H1 (cell line): Measurements from ENCODE around the gene IFITM10. TPM values are rescaled to one million over a fixed set of nuclear protein-coding genes. Genes with fewer than 3 reads are reported as not detected.

Experiments
- CTCF ChIA-PET: fragments of 300-600 bp; sonication (Branson Sonifier 250); formaldehyde crosslinking; loops from one replicate; lab custom pipeline; 2021; ENCODE audit not compliant: partially characterized antibody; lab: Charles Lee
- POLR2A ChIA-PET: fragments of 300-600 bp; sonication (Branson Sonifier 250); formaldehyde crosslinking; loops from one replicate; lab custom pipeline; 2021; ENCODE audit warnings: inconsistent platforms; ENCODE audit not compliant: partially characterized antibody; lab: Charles Lee
- DNase-seq, 2 experiments: peaks; one replicate each; pipeline versions ENCODE4 v3.0.0 to v3.0.0-alpha.2; 2010 to 2022; ENCODE audit warnings: low spot score in 2 of 2, low read depth in 1 of 2, mixed read lengths in 1 of 2
- FAIRE-seq: peaks from 2 replicates; lab custom pipeline; 2011; peaks lifted over from hg19 to GRCh38; lab: Jason Lieb, UNC
- H2AFZ ChIP-seq: 2 replicates; pipeline ENCODE4 v1.8.1; 2012; ENCODE audit warnings: low read length, inconsistent platforms
- H2AK5ac ChIP-seq: 2 replicates; pipeline ENCODE4 v1.6.1; 2013; ENCODE audit warnings: low read depth, low read length
- H2BK120ac ChIP-seq: replicated peaks from 2 replicates; pipeline ENCODE3; 2013; ENCODE audit warnings: low read depth, low read length, inconsistent platforms
- H2BK12ac ChIP-seq: 2 replicates; pipeline ENCODE4 v1.6.1; 2013; ENCODE audit warnings: low read depth, low read length
- H2BK15ac ChIP-seq: 2 replicates; pipeline ENCODE4 v1.6.1; 2013; ENCODE audit warnings: low read length
- H2BK20ac ChIP-seq: 2 replicates; pipeline ENCODE4 v1.6.1; 2013; ENCODE audit warnings: low read length
- H2BK5ac ChIP-seq: 2 replicates; pipeline ENCODE4 v1.6.1; 2013; ENCODE audit warnings: low read depth, low read length
- H3K14ac ChIP-seq: 2 replicates; pipeline ENCODE4 v1.6.1; 2013; ENCODE audit warnings: inconsistent platforms; ENCODE audit not compliant: insufficient read length
- H3K18ac ChIP-seq: 2 replicates; pipeline ENCODE4 v1.6.1; 2013; ENCODE audit warnings: low read length; ENCODE audit errors: extremely low read depth
- H3K23ac ChIP-seq: 2 replicates; pipeline ENCODE4 v1.6.1; 2013; ENCODE audit warnings: inconsistent platforms; ENCODE audit not compliant: insufficient read length
- H3K23me2 ChIP-seq: 2 replicates; pipeline ENCODE4 v1.6.1; 2013; ENCODE audit warnings: low read depth, low read length
- H3K27ac ChIP-seq: 2 replicates; pipeline ENCODE4 v1.6.1; 2011; ENCODE audit warnings: low read depth, low read length, inconsistent platforms
- H3K27me3 ChIP-seq, 4 experiments: replicated peaks in 1 of 4; 1 replicate in 1 of 4; 2 replicates in 3 of 4; pipeline versions ENCODE4 v1.6.1 to v1.8.1; 2011 to 2013; ENCODE audit warnings: low read length in 3 of 4, mild to moderate bottlenecking in 3 of 4, inconsistent platforms in 2 of 4, mixed read lengths in 2 of 4, moderate library complexity in 1 of 4; ENCODE audit not compliant: control insufficient read depth in 3 of 4, insufficient read depth in 3 of 4; ENCODE audit errors: extremely low read depth in 1 of 4
- H3K36me3 ChIP-seq, 4 experiments: 2 replicates each; pipeline versions ENCODE4 v1.6.1 to v1.8.1; 2011 to 2013; ENCODE audit warnings: mild to moderate bottlenecking in 4 of 4, low read length in 3 of 4, moderate library complexity in 2 of 4, control low read depth in 1 of 4, inconsistent platforms in 1 of 4; ENCODE audit not compliant: insufficient read depth in 4 of 4, control insufficient read depth in 2 of 4
- H3K4ac ChIP-seq: replicated peaks from 2 replicates; pipeline ENCODE3; 2013; ENCODE audit warnings: low read length, low read depth, mixed read lengths, inconsistent platforms; ENCODE audit not compliant: insufficient read length
- H3K4me1 ChIP-seq, 4 experiments: replicated peaks in 1 of 4; 1 replicate in 1 of 4; 2 replicates in 3 of 4; pipeline versions ENCODE4 v1.6.1 to v1.8.1; 2011 to 2013; ENCODE audit warnings: low read length in 3 of 4, inconsistent platforms in 2 of 4, mixed read lengths in 1 of 4; ENCODE audit not compliant: insufficient read depth in 4 of 4, control insufficient read depth in 3 of 4
- H3K4me2 ChIP-seq, 2 experiments: 2 replicates each; pipeline versions ENCODE4 v1.6.1 to v1.8.1; 2011 to 2013; ENCODE audit warnings: low read depth in 2 of 2, low read length in 2 of 2, control low read depth in 1 of 2, inconsistent platforms in 1 of 2, mild to moderate bottlenecking in 1 of 2; ENCODE audit not compliant: insufficient read depth in 1 of 2
- H3K4me3 ChIP-seq, 4 experiments: fragments of 200-600, 300-600 bp in 1 of 4; sonication (generic), shearing (Covaris generic), sonication (Bioruptor Twin) in 1 of 4; 2 replicates each; pipeline versions ENCODE4 v1.5.1 to v1.8.1; 2011 to 2016; ENCODE audit warnings: low read length in 4 of 4, low read depth in 3 of 4, control low read depth in 2 of 4, inconsistent platforms in 2 of 4, mild to moderate bottlenecking in 2 of 4, mixed read lengths in 1 of 4, moderate library complexity in 1 of 4; ENCODE audit not compliant: insufficient read depth in 2 of 4; ENCODE audit errors: extremely low read depth in 1 of 4
- H3K56ac ChIP-seq: replicated peaks from 2 replicates; pipeline ENCODE3; 2013; ENCODE audit warnings: low read depth, mild to moderate bottlenecking, mixed read lengths, low read length, inconsistent platforms; ENCODE audit not compliant: insufficient read length
- H3K79me1 ChIP-seq: 2 replicates; pipeline ENCODE4 v1.6.1; 2013; ENCODE audit warnings: low read depth, low read length, control low read depth
- H3K79me2 ChIP-seq, 2 experiments: 2 replicates each; pipeline versions ENCODE4 v1.6.1 to v1.8.1; 2012 to 2013; ENCODE audit warnings: low read length in 2 of 2, mild to moderate bottlenecking in 2 of 2, inconsistent platforms in 1 of 2; ENCODE audit not compliant: insufficient read depth in 2 of 2, control insufficient read depth in 1 of 2
- H3K9ac ChIP-seq, 4 experiments: replicated peaks in 1 of 4; 1 replicate in 1 of 4; 2 replicates in 3 of 4; pipeline versions ENCODE4 v1.6.1 to v1.8.1; 2011 to 2013; ENCODE audit warnings: low read depth in 3 of 4, low read length in 3 of 4, control low read depth in 2 of 4, mild to moderate bottlenecking in 2 of 4, moderate library complexity in 2 of 4, inconsistent platforms in 1 of 4; ENCODE audit errors: extremely low read depth in 1 of 4
- H3K9me3 ChIP-seq, 2 experiments: 2 replicates each; pipeline versions ENCODE4 v1.6.1 to v1.8.1; 2012 to 2013; ENCODE audit warnings: mild to moderate bottlenecking in 2 of 2, moderate library complexity in 2 of 2, control low read depth in 1 of 2, inconsistent platforms in 1 of 2, low read depth in 1 of 2, low read length in 1 of 2, mixed read lengths in 1 of 2; ENCODE audit not compliant: insufficient read depth in 2 of 2
- H4K20me1 ChIP-seq, 2 experiments: replicated peaks in 1 of 2; 2 replicates each; pipeline versions ENCODE3 to v1.8.1; 2011 to 2013; ENCODE audit warnings: inconsistent platforms in 2 of 2, low read length in 2 of 2, mild to moderate bottlenecking in 1 of 2; ENCODE audit not compliant: insufficient read depth in 2 of 2, control insufficient read depth in 1 of 2
- H4K5ac ChIP-seq: 2 replicates; pipeline ENCODE4 v1.6.1; 2013; ENCODE audit warnings: low read length, low read depth, mixed read lengths, inconsistent platforms; ENCODE audit not compliant: insufficient read length
- H4K8ac ChIP-seq: 2 replicates; pipeline ENCODE4 v1.8.0; 2013; ENCODE audit warnings: mild to moderate bottlenecking, moderate library complexity, low read length, inconsistent platforms; ENCODE audit not compliant: insufficient read depth; ENCODE audit errors: extremely low read depth
- H4K91ac ChIP-seq: replicated peaks from 2 replicates; pipeline ENCODE3; 2013; ENCODE audit warnings: low read length, mixed read lengths, inconsistent platforms; ENCODE audit not compliant: insufficient read length
- HDAC6 ChIP-seq: IDR thresholded peaks from one replicate; pipeline ENCODE4 v1.7.1; 2012; ENCODE audit warnings: low read depth, mild to moderate bottlenecking, inconsistent platforms, low read length, moderate library complexity
- RNF2 ChIP-seq: fragments of 200-900, 300-1000 bp; sonication (generic); IDR thresholded peaks from 2 replicates; pipeline ENCODE4 v1.7.1; 2016; ENCODE audit warnings: borderline replicate concordance, low read depth, mild to moderate bottlenecking, antibody characterized with exemption, low read length; ENCODE audit not compliant: poor library complexity, severe bottlenecking; ENCODE audit errors: missing control alignments
- SP1 ChIP-seq: IDR thresholded peaks from 2 replicates; pipeline ENCODE4 v1.6.1; 2011; ENCODE audit warnings: low read depth, low read length
- WGBS, 2 experiments: shearing (Covaris generic) in 1 of 2; methylation state at CpG; one replicate each; pipeline versions ENCODE4 v1.1.6 to v1.1.7; 2013 to 2015; ENCODE audit warnings: low lambda C conversion rate in 2 of 2, mixed read lengths in 2 of 2, inconsistent platforms in 1 of 2, low coverage in 1 of 2, missing lambda C conversion rate in 1 of 2; ENCODE audit not compliant: insufficient replicate concordance in 2 of 2, insufficient coverage in 1 of 2, insufficient read length in 1 of 2; ENCODE audit errors: extremely low coverage in 1 of 2, missing lambda C conversion rate in 1 of 2; 5-methylcytosine and 5-hydroxymethylcytosine counted together
- polyA plus RNA-seq, 7 experiments: library from polyadenylated mRNA; depleted of rRNA in 3 of 7; stranded (reverse) in 5 of 7; unstranded in 2 of 7; fragments of >200 nt in 5 of 7; fragments of 200-250 nt in 2 of 7; gene quantifications; 1 replicate in 5 of 7; 2 replicates in 1 of 7; 4 replicates in 1 of 7; pipeline versions ENCODE4 v1.2.1 to v1.2.3, GENCODE V29; 2011 to 2013; ENCODE audit warnings: missing spikeins in 2 of 7, mixed read lengths in 2 of 7
- total RNA-seq: library from RNA; stranded (reverse); fragmentation: NEBNext Ultra II Directional; extraction: Animal tissue kit (Norgen Biotek cat#: 25700); gene quantifications from 2 replicates; pipeline ENCODE4 v1.2.1, GENCODE V29; 2021

IFITM10 gene
- total and polyA plus RNA-seq, 2 of the 8 experiments (the other 6 are each of a cell fraction or from before 2014, with no cell fraction given) = 0.08 to 0.22 TPM

DNA sequence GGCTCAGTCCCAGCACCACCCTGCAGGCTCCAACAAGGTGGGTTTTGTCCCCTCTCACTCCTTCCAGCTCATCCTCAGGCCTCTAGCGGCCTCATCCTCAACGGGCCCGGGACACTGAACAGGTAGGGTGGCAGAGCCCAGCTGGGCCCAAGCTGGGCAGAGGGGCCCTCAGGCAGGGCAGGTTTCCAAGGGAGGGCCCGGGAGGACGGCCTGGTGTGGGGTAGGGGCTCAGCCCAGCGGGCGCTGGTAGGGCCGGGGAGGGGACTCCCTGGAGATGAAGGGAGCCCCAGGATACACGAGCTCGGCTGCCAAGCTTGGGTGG is 2.5 kb upstream of the IFITM10 start:
- no peaks in the 10 kb centered on the region for H3K79me2 ChIP-seq
- no peak overlapping the region for H2BK15ac ChIP-seq
- H2AFZ ChIP-seq = no peak overlapping the region
- TF ChIP-seq RNF2 (no peak), SP1 (no peak), HDAC6 (no peak)
- no peaks in the 10 kb centered on the region for H3K79me1 ChIP-seq
- no peak overlapping the region for H3K4me2 ChIP-seq
- H3K27ac ChIP-seq = no peak overlapping the region
- 86% methylated on average over 8 of the region's 10 CpGs; no CpG with 5 or more reads in 1 of the 2 experiments for WGBS, 2 experiments
- peaks cover 9% of the 10 kb centered on the region; the same call in 1 of the 2 replicates for H3K23me2 ChIP-seq
- H4K91ac ChIP-seq = no peak overlapping the region
- H3K27me3 ChIP-seq = peaks cover 8 to 25% (median 21%) of the 10 kb centered on the region in 4 experiments; a peak in 6 of 7 replicates
- no peak overlapping the region for H3K23ac ChIP-seq
- peaks cover 0 to 16% (median 4%) of the 10 kb centered on the region in 4 experiments; a peak in 5 of 7 replicates for H3K4me1 ChIP-seq
- FAIRE-seq (no peak), DNase-seq (no peak)
- H3K14ac ChIP-seq = no peak overlapping the region
- no peak overlapping the region for H3K9ac ChIP-seq
- peaks cover 0 to 20% (median 4%) of the 10 kb centered on the region in 4 experiments; a peak in 3 of 8 replicates for H3K36me3 ChIP-seq
- H4K5ac ChIP-seq = no peak overlapping the region
- CTCF ChIA-PET = interaction anchor here (0.9 to 2.1 kb wide), 3 partner anchors 17 to 72 kb away, joined by 3 to 7 read pairs (median 3); no protein-coding TSS in a partner anchor
- H3K18ac ChIP-seq = no peak overlapping the region
- H2BK12ac ChIP-seq = no peak overlapping the region
- no peak overlapping the region for H3K4me3 ChIP-seq
- no peak overlapping the region for H3K56ac ChIP-seq
- no peak overlapping the region for H2BK5ac ChIP-seq
- POLR2A ChIA-PET = interaction anchor here (0.7 to 2.1 kb wide), 2 partner anchors 10 to 11 kb away, joined by 3 to 5 read pairs; partner anchors contain the start of gene CTSD
- H4K8ac ChIP-seq = no peak overlapping the region
- H4K20me1 ChIP-seq = peaks cover 8 to 13% of the 10 kb centered on the region in 2 experiments
- no peak overlapping the region for H2BK20ac ChIP-seq
- no peaks in the 10 kb centered on the region for H3K9me3 ChIP-seq
- no peak overlapping the region for H2BK120ac ChIP-seq
- H3K4ac ChIP-seq = no peak overlapping the region
- no peak overlapping the region for H2AK5ac ChIP-seq
